Measurements from ENCODE around the gene GNL3L.
"Not testable (repeated sequence)": the region's sequence is repeated elsewhere in the genome, so short reads cannot be mapped to it uniquely, and the experiment has no call there.

Gene GNL3L

GRCh38 chrX:54529552-54530356 lies at the start of gene GNL3L:
GNL3L (plus strand) TSS chrX:54530219; CDS start chrX:54532567, 2,348 bp downstream.
- DNase-seq (ENCODE audit: low read depth), result peak; percentile 48
- in situ Hi-C loops (cut with HindIII; ENCODE audit: low sequenced_read_pairs), result no loop called here
- peak within 1 kb of the TSS; percentile 82 for H3K4me3 ChIP-seq (ENCODE audit: low read depth, low read length)
- TF ChIP-seq CTCF (IDR thresholded peaks at IDR 0.05; ENCODE audit: low read depth, low read length, missing control alignments), result no peak

- in situ Hi-C loops (cut with HindIII; ENCODE audit: low sequenced_read_pairs), result no loop called here
- TF ChIP-seq CTCF (IDR thresholded peaks at IDR 0.05; ENCODE audit: low read depth, low read length, missing control alignments), result no peak
- no peak for DNase-seq (ENCODE audit: low read depth)
- no peak overlapping the region for H3K4me3 ChIP-seq (ENCODE audit: low read depth, low read length)
Observed at GRCh38 chrX:54482839-54483593, 47.0 kb upstream of the GNL3L start.

GRCh38 chrX:54483946-54484345 lies 46.1 kb upstream of the GNL3L start:
- no peak for TF ChIP-seq CTCF (IDR thresholded peaks at IDR 0.05; ENCODE audit: low read depth, low read length, missing control alignments)
- in situ Hi-C loops (cut with HindIII; ENCODE audit: low sequenced_read_pairs), result no loop called here
- DNase-seq (ENCODE audit: low read depth), result no peak
- H3K4me3 ChIP-seq (ENCODE audit: low read depth, low read length), result no peak overlapping the region

GRCh38 chrX:54484666-54485065 lies 45.4 kb upstream of the GNL3L start:
- in situ Hi-C loops (cut with HindIII; ENCODE audit: low sequenced_read_pairs), result no loop called here
- no peak overlapping the region for H3K4me3 ChIP-seq (ENCODE audit: low read depth, low read length)
- no peak for TF ChIP-seq CTCF (IDR thresholded peaks at IDR 0.05; ENCODE audit: low read depth, low read length, missing control alignments)
- no peak for DNase-seq (ENCODE audit: low read depth)

GRCh38 chrX:54489819-54490218 lies 40.2 kb upstream of the GNL3L start:
- in situ Hi-C loops (cut with HindIII; ENCODE audit: low sequenced_read_pairs); DNase-seq (ENCODE audit: low read depth): not testable (repeated sequence)

GRCh38 chrX:54492340-54492739 lies 37.7 kb upstream of the GNL3L start:
- TF ChIP-seq CTCF (IDR thresholded peaks at IDR 0.05; ENCODE audit: low read depth, low read length, missing control alignments), result no peak
- H3K4me3 ChIP-seq (ENCODE audit: low read depth, low read length), result no peak overlapping the region
- DNase-seq (ENCODE audit: low read depth), result no peak
- in situ Hi-C loops (cut with HindIII; ENCODE audit: low sequenced_read_pairs), result no loop called here

More at GRCh38 chrX:54489819-54490218, 40.2 kb upstream of the GNL3L start:
- not testable (repeated sequence) for H3K4me3 ChIP-seq (ENCODE audit: low read depth, low read length)
